Neural cell (in vitro differentiated cells): ENCODE measurements around the gene PRKCA. TPM values are rescaled to one million over a fixed set of nuclear protein-coding genes. Genes with fewer than 3 reads are reported as not detected.

ENCODE experiments used
- H2AFZ ChIP-seq: fragments of 200-600, 300-800 bp; sonication (generic), shearing (Covaris generic); 2 replicates; pipeline ENCODE4 v1.6.0; 2014; ENCODE audit warnings: low read depth, mild to moderate bottlenecking, antibody characterized with exemption, low read length, moderate library complexity
- H3F3A ChIP-seq: fragments of 200-600 bp; shearing (Covaris generic); 2 replicates; pipeline ENCODE4 v1.6.1; 2016; ENCODE audit warnings: mild to moderate bottlenecking, moderate library complexity, mixed read lengths, antibody characterized with exemption, low read length; ENCODE audit not compliant: insufficient read depth, poor library complexity, severe bottlenecking
- H3K27ac ChIP-seq: fragments of 200-600, 300-800 bp; sonication (generic), shearing (Covaris generic); 2 replicates; pipeline ENCODE4 v1.5.1; 2014; ENCODE audit warnings: mild to moderate bottlenecking, low read length, moderate library complexity
- H3K27me3 ChIP-seq: fragments of 300-800, 200-600 bp; sonication (generic), shearing (Covaris generic); 2 replicates; pipeline ENCODE4 v1.6.0; 2014; ENCODE audit warnings: mild to moderate bottlenecking, low read depth, low read length, moderate library complexity; ENCODE audit not compliant: insufficient read depth
- H3K36me3 ChIP-seq: fragments of 300-800, 200-600 bp; sonication (generic), shearing (Covaris generic); 2 replicates; pipeline ENCODE4 v1.5.1; 2014; ENCODE audit warnings: mild to moderate bottlenecking, antibody characterized with exemption, low read length, moderate library complexity; ENCODE audit not compliant: insufficient read depth
- H3K4me2 ChIP-seq: fragments of 300-800, 200-600 bp; sonication (generic), shearing (Covaris generic); 2 replicates; pipeline ENCODE4 v1.6.0; 2014; ENCODE audit warnings: mild to moderate bottlenecking, low read length
- H3K4me3 ChIP-seq: fragments of 300-800, 200-600 bp; sonication (generic), shearing (Covaris generic); 2 replicates; pipeline ENCODE4 v1.5.1; 2014; ENCODE audit warnings: mild to moderate bottlenecking, low read length, moderate library complexity
- H3K79me2 ChIP-seq: fragments of 200-600 bp; shearing (Covaris generic); replicated peaks from 2 replicates; pipeline ENCODE4 v1.6.0; 2014; ENCODE audit warnings: mild to moderate bottlenecking, low read length, moderate library complexity; ENCODE audit not compliant: insufficient read depth
- H3K9ac ChIP-seq: fragments of 300-800, 200-600 bp; sonication (generic), shearing (Covaris generic); 2 replicates; pipeline ENCODE4 v1.6.1; 2016; ENCODE audit warnings: mild to moderate bottlenecking, low read length, mixed read lengths
- H3K9me2 ChIP-seq: fragments of 200-600 bp; shearing (Covaris generic); 2 replicates; pipeline ENCODE4 v1.6.1; 2016; ENCODE audit warnings: mild to moderate bottlenecking, low read length, mixed read lengths; ENCODE audit not compliant: insufficient read depth
- H3K9me3 ChIP-seq: fragments of 200-600, 300-800 bp; sonication (generic), shearing (Covaris generic); 2 replicates; pipeline ENCODE4 v1.6.1; 2016; ENCODE audit warnings: mild to moderate bottlenecking, mixed run types, low read length, moderate library complexity, mixed read lengths
- H4K20me1 ChIP-seq: fragments of 200-600 bp; shearing (Covaris generic); 2 replicates; pipeline ENCODE4 v1.6.1; 2016; ENCODE audit warnings: mild to moderate bottlenecking, mixed run types; ENCODE audit not compliant: insufficient read depth
- CTCF ChIP-seq: fragments of 450-650 bp; IDR thresholded peaks from 2 replicates; pipeline ENCODE4 v1.5.1; 2014; ENCODE audit warnings: antibody characterized with exemption, mild to moderate bottlenecking, moderate library complexity; ENCODE audit not compliant: poor library complexity, severe bottlenecking
- EP300 ChIP-seq: fragments of 450-650 bp; conservative IDR thresholded peaks from 2 replicates; pipeline ENCODE4 v1.6.1; 2014; ENCODE audit warnings: antibody characterized with exemption, mild to moderate bottlenecking, moderate library complexity; ENCODE audit not compliant: poor library complexity, severe bottlenecking
- EZH2 ChIP-seq: fragments of 200-600, 300-800 bp; shearing (Covaris generic), sonication (generic); IDR thresholded peaks from 2 replicates; pipeline ENCODE4 v1.6.1; 2014; ENCODE audit warnings: antibody characterized with exemption, low read length, borderline replicate concordance, mild to moderate bottlenecking; ENCODE audit not compliant: insufficient read depth, poor library complexity, severe bottlenecking
- MXI1 ChIP-seq: fragments of 450-650 bp; conservative IDR thresholded peaks from 2 replicates; pipeline ENCODE4 v1.6.1; 2014; ENCODE audit warnings: antibody characterized with exemption, mild to moderate bottlenecking; ENCODE audit not compliant: poor library complexity, severe bottlenecking
- POLR2AphosphoS5 ChIP-seq: IDR thresholded peaks from 2 replicates; pipeline ENCODE4 v1.6.1; 2012
- RAD21 ChIP-seq: fragments of 450-650 bp; conservative IDR thresholded peaks from 2 replicates; pipeline ENCODE4 v1.6.1; 2014; ENCODE audit warnings: antibody characterized with exemption, mild to moderate bottlenecking, moderate library complexity
- REST ChIP-seq: IDR thresholded peaks from 2 replicates; pipeline ENCODE4 v1.6.1; 2012; ENCODE audit warnings: borderline replicate concordance
- SMC3 ChIP-seq: fragments of 450-650 bp; conservative IDR thresholded peaks from 2 replicates; pipeline ENCODE4 v1.6.1; 2014; ENCODE audit warnings: antibody characterized with exemption, mild to moderate bottlenecking, moderate library complexity; ENCODE audit not compliant: poor library complexity
- TAF1 ChIP-seq: IDR thresholded peaks from 2 replicates; pipeline ENCODE4 v1.6.1; 2012; ENCODE audit warnings: low read depth
- polyA plus RNA-seq: library from polyadenylated mRNA; depleted of rRNA; stranded (reverse); fragments of >200 nt; gene quantifications from 2 replicates; pipeline ENCODE4 v1.2.3, GENCODE V29; 2014

PRKCA gene
- polyA plus RNA-seq, 1 donor from 2014 or later: 5.9 TPM

GRCh38 chr17:66331038-66331816, 28.8 kb downstream of the PRKCA start:
- H3K9ac ChIP-seq: no peak overlapping the region
- no peaks in the 10 kb centered on the region for H3K36me3 ChIP-seq
- H3F3A ChIP-seq: no peaks in the 10 kb centered on the region
- H3K9me2 ChIP-seq: no peaks in the 10 kb centered on the region
- no peaks in the 10 kb centered on the region for H4K20me1 ChIP-seq
- H3K9me3 ChIP-seq: no peaks in the 10 kb centered on the region
- no peak overlapping the region for H2AFZ ChIP-seq
- H3K27me3 ChIP-seq: no peaks in the 10 kb centered on the region
- TF ChIP-seq EP300 (no peak), RAD21 (no peak), TAF1 (no peak), CTCF (no peak), SMC3 (no peak), MXI1 (no peak), POLR2AphosphoS5 (no peak), REST (no peak), EZH2 (no peak)
- H3K79me2 ChIP-seq: no peaks in the 10 kb centered on the region
- H3K27ac ChIP-seq: no peak overlapping the region
- no peak overlapping the region for H3K4me3 ChIP-seq
- no peak overlapping the region for H3K4me2 ChIP-seq

- H3K9me3 ChIP-seq: no peaks in the 10 kb centered on the region
- no peak for TF ChIP-seq CTCF
- no peak for TF ChIP-seq TAF1
- TF ChIP-seq MXI1: no peak
- no peak for TF ChIP-seq EP300
- no peak for TF ChIP-seq POLR2AphosphoS5
- TF ChIP-seq REST: no peak
- TF ChIP-seq RAD21: no peak
- no peak for TF ChIP-seq SMC3
- TF ChIP-seq EZH2: no peak
- H2AFZ ChIP-seq: no peak overlapping the region
- no peaks in the 10 kb centered on the region for H3K36me3 ChIP-seq
- no peaks in the 10 kb centered on the region for H3K27me3 ChIP-seq
- H3K4me2 ChIP-seq: no peak overlapping the region
- H3K9ac ChIP-seq: no peak overlapping the region
- H3K27ac ChIP-seq: no peak overlapping the region
- no peak overlapping the region for H3K4me3 ChIP-seq
- no peaks in the 10 kb centered on the region for H4K20me1 ChIP-seq
- no peaks in the 10 kb centered on the region for H3K79me2 ChIP-seq
- H3K9me2 ChIP-seq: no peaks in the 10 kb centered on the region
- no peaks in the 10 kb centered on the region for H3F3A ChIP-seq
Measured at GRCh38 chr17:66335797-66336196, 33.4 kb downstream of the PRKCA start.
